BJ (cell line): Measurements from ENCODE around the gene CLMN. TPM values are rescaled to one million over a fixed set of nuclear protein-coding genes. Genes with fewer than 3 reads are reported as not detected.

ENCODE experiments used
- CTCF ChIA-PET: fragments of 350-600 bp; formaldehyde crosslinking; extraction: SDS; loops from one replicate; lab custom pipeline; 2021; ENCODE audit warnings: antibody characterized with exemption, inconsistent platforms; lab: Yijun Ruan, JAX
- POLR2A ChIA-PET: fragments of 300-600 bp; sonication (Branson Sonifier 250); formaldehyde crosslinking; extraction: SDS; loops from one replicate; lab custom pipeline; 2021; ENCODE audit warnings: antibody characterized with exemption; lab: Charles Lee
- DNase-seq: peaks from one replicate; pipeline ENCODE4 v3.0.0-alpha.2; 2011; ENCODE audit warnings: low read depth
- H3K27me3 ChIP-seq: 2 replicates; pipeline ENCODE4 v1.6.0; 2011; ENCODE audit warnings: low read length; ENCODE audit not compliant: control insufficient read depth, insufficient read depth
- H3K36me3 ChIP-seq: 2 replicates; pipeline ENCODE4 v1.5.1; 2011; ENCODE audit warnings: low read length; ENCODE audit not compliant: control insufficient read depth, insufficient read depth
- H3K4me3 ChIP-seq: 2 replicates; pipeline ENCODE4 v1.5.1; 2011; ENCODE audit warnings: low read depth, mild to moderate bottlenecking, control low read depth, low read length
- polyA plus RNA-seq: library from polyadenylated mRNA; depleted of rRNA; stranded (reverse); fragments of >200 nt; gene quantifications from 2 replicates; pipeline ENCODE4 v1.2.3, GENCODE V29; 2011
- TF ChIP-seq, protein P1 (sequence below): IDR thresholded peaks from 2 replicates; pipeline ENCODE4 v1.5.1; 2011; ENCODE audit warnings: low read depth, mild to moderate bottlenecking, control low read depth, inconsistent platforms, low read length, moderate library complexity; ENCODE audit not compliant: insufficient read depth

The CLMN gene
- polyA plus RNA-seq, 1 experiment, result 0.13 TPM

DNA sequence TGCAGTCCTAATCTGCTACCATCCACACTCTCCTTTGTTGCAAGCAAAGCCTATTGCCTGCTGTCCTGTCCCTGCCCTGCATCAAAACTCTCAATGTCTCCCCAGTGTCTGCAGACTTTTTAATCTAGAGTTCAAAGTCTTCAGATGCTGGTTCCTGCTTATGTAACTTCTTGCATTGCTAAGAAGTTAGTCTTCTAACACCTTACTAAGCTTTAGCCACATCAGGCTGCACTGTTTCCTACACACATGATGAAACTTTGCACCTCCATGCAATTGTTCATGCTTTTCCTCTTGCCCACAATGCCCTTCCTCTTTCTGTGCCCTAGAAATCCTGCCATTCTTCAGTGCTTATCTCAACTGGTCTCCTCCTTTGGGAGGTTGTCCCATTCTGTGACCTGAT lies 146.2 kb downstream of the CLMN start:
- ChIA-PET CTCF (interaction anchor here (1.6 kb wide), 1 partner anchor 9 kb away, joined by 3 read pairs; no protein-coding TSS in a partner anchor), POLR2A (no interaction called here)
- TF ChIP-seq, protein P1, sequence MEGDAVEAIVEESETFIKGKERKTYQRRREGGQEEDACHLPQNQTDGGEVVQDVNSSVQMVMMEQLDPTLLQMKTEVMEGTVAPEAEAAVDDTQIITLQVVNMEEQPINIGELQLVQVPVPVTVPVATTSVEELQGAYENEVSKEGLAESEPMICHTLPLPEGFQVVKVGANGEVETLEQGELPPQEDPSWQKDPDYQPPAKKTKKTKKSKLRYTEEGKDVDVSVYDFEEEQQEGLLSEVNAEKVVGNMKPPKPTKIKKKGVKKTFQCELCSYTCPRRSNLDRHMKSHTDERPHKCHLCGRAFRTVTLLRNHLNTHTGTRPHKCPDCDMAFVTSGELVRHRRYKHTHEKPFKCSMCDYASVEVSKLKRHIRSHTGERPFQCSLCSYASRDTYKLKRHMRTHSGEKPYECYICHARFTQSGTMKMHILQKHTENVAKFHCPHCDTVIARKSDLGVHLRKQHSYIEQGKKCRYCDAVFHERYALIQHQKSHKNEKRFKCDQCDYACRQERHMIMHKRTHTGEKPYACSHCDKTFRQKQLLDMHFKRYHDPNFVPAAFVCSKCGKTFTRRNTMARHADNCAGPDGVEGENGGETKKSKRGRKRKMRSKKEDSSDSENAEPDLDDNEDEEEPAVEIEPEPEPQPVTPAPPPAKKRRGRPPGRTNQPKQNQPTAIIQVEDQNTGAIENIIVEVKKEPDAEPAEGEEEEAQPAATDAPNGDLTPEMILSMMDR, result no peak

DNA sequence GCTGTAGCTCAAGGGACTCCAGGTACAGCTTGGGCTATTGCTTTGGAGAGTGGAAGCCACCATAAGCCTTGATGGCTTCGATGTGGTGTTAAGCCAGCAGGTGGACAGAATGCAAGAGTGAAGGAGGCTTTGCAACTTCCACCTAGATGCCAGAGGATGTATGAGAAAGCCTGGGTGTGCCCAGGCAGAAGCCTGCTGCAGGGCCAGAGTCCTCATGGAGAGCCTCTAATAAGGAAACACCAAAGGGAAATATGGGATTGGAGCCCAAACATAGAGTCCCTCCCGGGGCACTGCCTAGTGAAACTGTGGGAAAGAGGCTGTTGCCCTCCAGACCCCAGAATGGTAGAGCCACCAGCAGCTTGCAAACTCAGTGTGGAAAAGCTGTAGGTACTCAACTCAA lies 152.5 kb downstream of the CLMN start:
- ChIA-PET POLR2A (no interaction called here), CTCF (no interaction called here)
- DNase-seq, result no peak
- no peak overlapping the region for H3K4me3 ChIP-seq
- H3K27me3 ChIP-seq, result no peaks in the 10 kb centered on the region
- H3K36me3 ChIP-seq, result no peaks in the 10 kb centered on the region
- TF ChIP-seq, protein P1, result no peak

More for the DNA sequence above, 146.2 kb downstream of the CLMN start:
- Histone ChIP-seq H3K27me3 (no peaks in the 10 kb centered on the region), H3K36me3 (no peaks in the 10 kb centered on the region), H3K4me3 (no peak overlapping the region)
- DNase-seq, result no peak

DNA sequence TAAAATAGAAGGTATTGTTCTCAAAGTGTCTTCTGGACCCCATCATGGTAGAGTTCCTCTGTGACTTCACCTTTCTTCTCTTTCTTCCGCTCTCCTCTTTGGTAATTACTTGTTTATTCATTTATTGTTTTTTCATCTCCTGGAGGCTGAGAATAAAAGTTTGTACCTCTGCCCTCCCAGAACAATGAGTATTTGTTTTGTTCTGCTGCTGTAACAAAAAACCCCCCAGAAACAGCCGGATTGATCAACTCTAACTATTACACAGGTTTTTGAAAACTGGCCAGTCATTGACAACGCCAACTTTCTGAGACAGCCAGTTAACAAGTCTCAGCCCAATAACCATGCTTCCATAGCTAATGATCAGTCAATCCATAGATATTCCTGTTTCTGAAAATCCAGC lies 154.2 kb downstream of the CLMN start:
- Histone ChIP-seq H3K36me3 (no peaks in the 10 kb centered on the region), H3K27me3 (no peaks in the 10 kb centered on the region), H3K4me3 (no peak overlapping the region)
- POLR2A ChIA-PET, result no interaction called here
- CTCF ChIA-PET, result interaction anchor here (1.0 kb wide), 1 partner anchor 9 kb away, joined by 3 read pairs; no protein-coding TSS in a partner anchor
- TF ChIP-seq, protein P1, result no peak
- no peak for DNase-seq

DNA sequence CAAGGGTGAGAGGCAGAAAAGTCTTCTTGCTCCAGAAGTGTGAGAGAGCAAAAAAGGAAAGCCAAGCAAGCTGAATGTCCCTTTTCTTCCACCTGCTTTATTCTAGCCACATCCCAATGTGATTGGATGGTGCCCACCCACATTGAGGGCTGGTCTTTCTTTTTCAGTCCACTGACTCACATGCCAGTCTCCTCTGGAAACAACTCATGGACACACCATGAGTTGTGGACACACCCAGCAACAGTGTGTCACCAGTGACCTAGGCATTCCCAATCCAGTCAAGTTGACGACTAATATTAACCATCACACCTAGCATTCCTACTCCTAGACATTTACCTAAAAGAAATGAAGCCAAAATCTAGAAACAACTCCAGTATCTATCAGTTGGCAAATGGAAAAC lies 155.2 kb downstream of the CLMN start:
- POLR2A ChIA-PET, result no interaction called here
- Histone ChIP-seq H3K36me3 (no peaks in the 10 kb centered on the region), H3K27me3 (no peaks in the 10 kb centered on the region), H3K4me3 (no peak overlapping the region)
- TF ChIP-seq, protein P1, result no peak
- DNase-seq, result no peak
- CTCF ChIA-PET, result interaction anchor here (1.0 kb wide), 1 partner anchor 10 kb away, joined by 3 read pairs; no protein-coding TSS in a partner anchor

DNA sequence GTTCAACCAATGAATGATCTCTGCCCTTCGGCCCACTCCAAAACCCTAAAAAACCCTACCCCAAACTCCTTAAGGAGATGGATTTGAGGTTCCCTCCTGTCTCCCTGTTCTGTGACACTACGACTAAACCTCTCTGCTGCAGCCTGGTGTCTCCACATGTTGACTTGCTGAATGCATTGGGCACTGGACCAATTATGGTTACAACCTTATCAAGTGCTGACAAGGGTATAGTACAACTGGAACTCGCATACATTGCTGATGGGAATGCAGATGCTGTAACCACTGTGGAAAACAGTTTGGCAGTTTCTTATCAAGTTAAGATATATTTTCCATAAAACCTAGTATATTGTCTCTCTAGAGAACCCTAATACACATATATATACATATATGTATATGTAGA lies 156.0 kb downstream of the CLMN start:
- ChIA-PET POLR2A (no interaction called here), CTCF (no interaction called here)
- H3K27me3 ChIP-seq, result no peaks in the 10 kb centered on the region
- H3K36me3 ChIP-seq, result no peaks in the 10 kb centered on the region
- no peak overlapping the region for H3K4me3 ChIP-seq
- TF ChIP-seq, protein P1, result no peak
- no peak for DNase-seq
